Stimulated activated naive CD8-positive, alpha-beta T cell treated with anti-CD3 and anti-CD28 coated beads, Interleukin-15, Interleukin-2, amounts not matched to agents 100 ng/mL and 50 ng/mL, for 24 hours (primary cell): ENCODE measurements around the gene ARHGAP15.
A peak's percentile ranks its signal among the peaks of the same experiment; 100 is the strongest.

Experiments
- H3K27ac Mint-ChIP-seq: one replicate; pipeline ENCODE4 v1.8.0; 2021; ENCODE audit warnings: mild to moderate bottlenecking, mixed read lengths
- H3K27me3 Mint-ChIP-seq: one replicate; pipeline ENCODE4 v1.8.0; 2021; ENCODE audit warnings: mixed read lengths
- H3K36me3 Mint-ChIP-seq: one replicate; pipeline ENCODE4 v1.8.0; 2021; ENCODE audit warnings: low read depth, mixed read lengths
- H3K4me1 Mint-ChIP-seq: one replicate; pipeline ENCODE4 v1.8.0; 2021; ENCODE audit warnings: low read depth, mixed read lengths
- H3K4me3 Mint-ChIP-seq: one replicate; pipeline ENCODE4 v1.8.0; 2021; ENCODE audit warnings: mild to moderate bottlenecking, mixed read lengths
- H3K9me3 Mint-ChIP-seq: one replicate; pipeline ENCODE4 v1.8.0; 2021; ENCODE audit warnings: mixed read lengths

Gene ARHGAP15

DNA sequence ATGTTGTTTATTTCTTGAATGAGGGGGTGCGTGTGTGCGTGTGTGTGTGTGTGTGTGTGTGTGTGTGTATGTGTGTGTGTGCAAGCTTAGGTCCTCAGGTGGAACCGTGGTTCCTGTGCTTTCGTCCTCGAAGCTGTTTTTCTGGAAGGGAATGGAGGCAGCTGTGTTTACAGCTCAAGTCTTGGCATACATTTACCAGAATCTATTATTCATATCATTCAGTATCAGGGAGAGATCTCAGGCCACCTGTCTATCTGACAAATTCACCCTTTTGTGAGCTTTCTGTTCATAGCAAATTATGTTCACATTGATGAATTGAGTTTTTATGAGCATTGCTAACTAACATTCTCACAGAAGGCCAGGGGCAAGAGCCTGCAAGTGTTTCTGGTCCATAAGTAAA, 550.4 kb downstream of the ARHGAP15 start:
- peaks cover 10% of the 10 kb centered on the region for H3K4me1 Mint-ChIP-seq
- H3K4me3 Mint-ChIP-seq, result no peak overlapping the region
- peaks cover 4% of the 10 kb centered on the region for H3K9me3 Mint-ChIP-seq
- peaks cover 13% of the 10 kb centered on the region for H3K36me3 Mint-ChIP-seq
- no peak overlapping the region for H3K27ac Mint-ChIP-seq
- H3K27me3 Mint-ChIP-seq, result no peaks in the 10 kb centered on the region

DNA sequence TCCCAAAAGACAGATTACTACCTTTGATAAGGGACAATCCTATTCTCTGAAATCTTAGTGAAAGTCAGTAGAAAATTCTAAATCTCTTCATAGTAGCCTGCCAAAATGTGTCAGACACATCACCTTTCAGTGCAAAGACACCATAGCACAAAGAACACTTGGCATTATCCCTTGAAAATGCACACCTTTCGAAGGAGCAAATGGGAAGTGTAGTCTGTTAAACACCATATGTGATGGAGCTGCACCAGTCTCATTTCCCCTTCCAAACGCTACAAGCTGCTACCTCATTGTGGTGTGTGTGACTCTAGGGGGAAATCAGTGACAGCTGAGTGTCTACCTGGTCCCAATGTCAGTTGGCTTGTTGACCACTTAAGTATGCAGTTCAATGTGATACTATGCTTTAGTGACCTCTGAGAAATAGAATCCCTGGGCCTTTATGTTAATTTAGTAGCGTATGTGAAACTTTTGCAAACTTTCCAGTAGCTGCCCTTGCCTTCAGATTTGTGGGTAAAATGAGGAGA, 551.7 kb downstream of the ARHGAP15 start:
- no peaks in the 10 kb centered on the region for H3K27me3 Mint-ChIP-seq
- no peak overlapping the region for H3K4me3 Mint-ChIP-seq
- peaks cover 3% of the 10 kb centered on the region for H3K4me1 Mint-ChIP-seq
- peaks cover 6% of the 10 kb centered on the region for H3K36me3 Mint-ChIP-seq
- no peaks in the 10 kb centered on the region for H3K9me3 Mint-ChIP-seq
- H3K27ac Mint-ChIP-seq, result no peak overlapping the region

DNA sequence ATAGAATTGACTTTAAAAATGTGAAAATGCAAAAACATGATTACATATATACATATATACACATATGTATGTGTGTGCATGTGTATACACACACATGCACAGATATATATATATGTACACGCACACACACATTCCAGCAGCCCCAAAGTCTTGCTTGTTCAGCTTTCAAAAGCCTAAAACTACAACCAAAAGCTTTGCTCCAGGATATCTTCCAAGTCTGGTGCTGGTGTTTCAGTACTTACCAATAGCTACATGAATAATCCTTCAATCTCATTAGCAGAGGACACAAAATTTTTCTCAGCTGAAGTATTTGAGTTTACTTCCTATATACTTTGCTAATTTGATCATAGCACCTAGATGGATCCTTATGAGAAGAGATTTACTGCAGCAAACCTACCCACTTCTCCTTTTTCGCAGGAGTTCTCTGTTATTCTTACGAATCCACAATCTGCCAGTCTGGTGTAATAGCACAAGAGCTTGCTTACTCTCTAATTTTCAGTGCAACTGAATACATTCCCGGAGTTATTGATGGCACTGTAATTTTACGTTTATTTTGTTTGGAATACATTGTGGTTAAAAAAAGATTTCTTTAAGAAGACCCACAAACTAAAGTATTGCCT, 553.3 kb downstream of the ARHGAP15 start:
- Mint-ChIP-seq H3K4me3 (no peak overlapping the region), H3K27ac (no peak overlapping the region), H3K27me3 (no peaks in the 10 kb centered on the region), H3K36me3 (peaks cover 3% of the 10 kb centered on the region), H3K9me3 (no peaks in the 10 kb centered on the region), H3K4me1 (peaks cover 12% of the 10 kb centered on the region)

DNA sequence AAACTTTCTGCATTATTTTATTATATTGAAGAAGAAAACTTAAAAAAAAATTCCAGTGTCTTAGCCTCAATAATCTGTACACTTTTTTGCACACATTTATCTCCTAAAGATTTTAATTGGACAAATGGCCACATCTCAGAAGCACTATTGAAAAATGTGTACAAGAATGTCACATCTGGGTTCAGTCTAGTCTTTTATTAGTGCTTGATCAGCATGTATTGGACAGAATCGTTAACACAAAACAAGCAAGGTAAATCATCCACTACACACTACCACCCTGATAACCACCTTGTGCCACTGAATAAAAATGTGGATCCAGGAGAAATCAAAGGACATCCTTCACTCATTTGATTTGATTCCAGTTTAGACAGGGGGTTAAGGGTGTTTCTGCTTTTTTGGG, 554.8 kb downstream of the ARHGAP15 start:
- H3K9me3 Mint-ChIP-seq, result no peaks in the 10 kb centered on the region
- H3K27ac Mint-ChIP-seq, result no peak overlapping the region
- no peaks in the 10 kb centered on the region for H3K27me3 Mint-ChIP-seq
- H3K36me3 Mint-ChIP-seq, result peaks cover 4% of the 10 kb centered on the region
- no peak overlapping the region for H3K4me3 Mint-ChIP-seq
- H3K4me1 Mint-ChIP-seq, result peaks cover 22% of the 10 kb centered on the region

DNA sequence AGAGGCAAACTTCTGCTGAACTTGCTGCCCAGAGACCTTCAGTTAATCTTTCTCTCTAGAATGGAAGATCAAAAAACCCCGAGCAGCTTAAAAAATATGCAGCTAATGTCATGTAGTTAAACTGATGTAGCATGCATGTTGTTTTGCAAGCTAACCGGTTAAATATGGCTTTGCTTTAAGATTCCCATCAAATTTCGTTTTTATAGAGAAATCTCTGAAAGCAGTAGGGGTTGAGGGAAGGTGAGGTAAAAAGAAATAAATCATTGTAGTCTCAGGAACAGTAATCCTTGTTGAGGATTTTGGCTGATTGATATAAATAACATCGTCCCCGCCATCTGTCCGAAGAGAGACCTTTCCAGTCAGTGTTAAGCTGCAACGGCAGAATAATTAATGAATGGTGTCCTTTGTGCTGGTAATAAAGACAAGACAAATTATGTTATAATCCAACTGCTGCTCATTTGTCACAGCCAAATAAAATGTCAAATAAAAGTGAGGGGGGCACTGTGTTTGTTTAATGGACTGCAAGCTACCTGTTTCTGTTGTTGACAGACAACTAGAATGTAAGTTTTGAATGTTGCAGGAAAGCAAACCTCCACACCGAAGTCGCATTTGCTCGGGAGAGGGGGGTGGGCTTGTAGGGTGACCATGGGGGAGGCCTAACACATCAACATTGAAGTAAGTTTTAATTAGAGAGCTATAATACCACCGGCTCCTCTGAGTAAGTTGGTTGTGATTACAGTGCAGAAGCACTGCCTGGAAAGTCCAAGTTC, 555.5 kb downstream of the ARHGAP15 start:
- peaks cover 9% of the 10 kb centered on the region for H3K36me3 Mint-ChIP-seq
- no peaks in the 10 kb centered on the region for H3K27me3 Mint-ChIP-seq
- H3K27ac Mint-ChIP-seq, result no peak overlapping the region
- no peaks in the 10 kb centered on the region for H3K9me3 Mint-ChIP-seq
- H3K4me1 Mint-ChIP-seq, result peaks cover 30% of the 10 kb centered on the region
- H3K4me3 Mint-ChIP-seq, result no peak overlapping the region

DNA sequence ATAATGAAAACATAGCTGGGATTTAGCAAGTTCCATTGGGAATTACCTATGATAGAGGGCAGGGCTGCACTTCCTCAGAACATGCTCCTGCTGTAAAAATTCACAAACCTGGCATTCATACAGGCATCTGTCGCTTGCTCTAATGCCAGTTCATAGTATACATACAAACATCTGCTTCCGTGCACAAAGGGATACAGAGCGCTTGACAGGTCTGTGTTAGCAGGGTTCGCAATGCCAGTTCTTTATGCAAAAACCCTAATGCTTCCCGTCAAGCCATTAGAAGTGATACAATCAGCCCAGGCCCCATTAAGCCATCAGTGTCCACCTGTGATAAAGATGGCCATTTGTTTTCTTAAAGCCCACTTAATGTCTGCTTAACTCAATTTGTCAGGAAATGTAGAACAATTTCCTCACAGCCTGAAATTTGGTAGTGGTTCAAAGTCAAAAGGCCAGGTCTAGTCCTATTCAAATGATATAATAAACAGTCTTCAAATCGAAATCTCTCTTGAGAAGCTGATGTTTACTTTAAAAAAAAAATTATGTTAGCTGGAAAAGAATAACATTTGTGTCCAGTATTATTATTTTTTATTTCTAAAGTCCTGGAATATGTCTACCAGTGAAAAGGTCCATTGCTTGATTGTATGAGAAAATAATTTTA, 556.3 kb downstream of the ARHGAP15 start:
- H3K4me3 Mint-ChIP-seq, result no peak overlapping the region
- peaks cover 12% of the 10 kb centered on the region for H3K36me3 Mint-ChIP-seq
- H3K27ac Mint-ChIP-seq, result no peak overlapping the region
- H3K27me3 Mint-ChIP-seq, result no peaks in the 10 kb centered on the region
- H3K4me1 Mint-ChIP-seq, result peaks cover 31% of the 10 kb centered on the region
- no peaks in the 10 kb centered on the region for H3K9me3 Mint-ChIP-seq

DNA sequence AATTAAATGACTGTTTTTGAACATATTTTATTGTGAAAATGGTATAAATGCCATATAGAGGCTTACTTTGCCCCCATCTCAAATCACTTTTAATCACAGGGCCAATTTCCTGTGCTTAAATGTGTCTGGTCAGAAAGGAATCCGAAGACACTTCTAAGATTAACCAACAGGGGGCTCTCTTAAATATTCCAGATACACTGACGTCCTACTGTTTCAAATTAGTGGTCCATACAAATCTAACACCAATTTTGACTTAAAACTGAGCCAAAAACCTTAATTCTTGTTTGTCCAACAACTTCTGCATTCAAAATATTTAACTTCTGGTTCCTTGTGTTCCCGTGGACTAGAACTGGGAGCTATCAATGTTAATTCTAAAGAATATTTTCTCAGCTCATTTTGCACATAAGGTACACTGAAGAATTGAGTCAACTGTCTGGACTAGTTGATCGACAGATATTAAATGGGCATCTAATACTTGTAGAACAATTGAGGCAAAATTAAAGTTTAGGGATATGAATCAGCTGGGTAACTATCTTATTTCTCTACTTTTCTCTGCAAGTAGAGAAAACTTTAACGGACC, 557.5 kb downstream of the ARHGAP15 start:
- no peak overlapping the region for H3K4me3 Mint-ChIP-seq
- no peak overlapping the region for H3K27ac Mint-ChIP-seq

DNA sequence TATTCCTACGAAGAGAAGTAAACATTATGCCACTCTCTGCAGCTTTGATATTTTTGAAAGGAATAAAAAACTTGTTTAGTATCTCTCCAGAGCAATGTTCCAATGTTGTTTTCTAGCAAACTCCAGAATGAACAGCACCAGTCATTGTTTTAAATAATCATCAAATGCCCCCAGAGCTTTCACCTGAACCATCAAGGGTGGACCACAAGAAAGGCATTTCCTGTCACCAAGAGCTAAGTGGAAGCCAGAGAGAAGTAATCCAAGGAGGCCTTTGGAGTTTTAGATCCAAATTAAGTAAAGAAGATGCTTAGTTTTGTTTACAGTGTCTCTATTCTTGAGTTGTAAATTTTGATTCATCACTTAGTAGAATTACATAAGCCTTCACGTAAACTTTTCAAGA, 559.0 kb downstream of the ARHGAP15 start:
- H3K27me3 Mint-ChIP-seq, result no peaks in the 10 kb centered on the region
- no peak overlapping the region for H3K4me3 Mint-ChIP-seq
- H3K27ac Mint-ChIP-seq, result no peak overlapping the region

More for the DNA sequence above, 557.5 kb downstream of the ARHGAP15 start:
- Mint-ChIP-seq H3K27me3 (no peaks in the 10 kb centered on the region), H3K4me1 (peaks cover 42% of the 10 kb centered on the region), H3K9me3 (no peaks in the 10 kb centered on the region), H3K36me3 (peaks cover 15% of the 10 kb centered on the region)

DNA sequence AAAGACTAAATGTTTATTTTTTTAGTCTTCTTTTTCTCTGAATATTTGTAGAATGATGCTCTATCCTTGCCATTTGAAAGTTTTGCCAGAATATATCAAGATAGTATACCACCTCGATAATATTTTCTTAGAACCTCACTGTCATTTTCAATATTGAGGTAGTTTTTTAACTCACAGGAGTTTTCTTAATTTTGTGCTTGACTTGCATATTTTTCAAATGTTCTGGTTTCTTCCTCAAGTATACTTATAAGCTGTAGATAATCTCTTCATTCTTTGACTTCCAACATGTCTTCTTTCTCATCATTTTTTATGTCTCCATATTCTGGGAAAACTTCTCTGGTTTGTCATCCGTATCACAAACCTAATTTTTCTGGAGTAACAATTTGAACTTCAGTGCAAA, 559.6 kb downstream of the ARHGAP15 start:
- Mint-ChIP-seq H3K27ac (peak overlapping the region; percentile 41), H3K4me1 (peaks cover 40% of the 10 kb centered on the region), H3K9me3 (no peaks in the 10 kb centered on the region), H3K36me3 (peaks cover 30% of the 10 kb centered on the region), H3K4me3 (no peak overlapping the region), H3K27me3 (no peaks in the 10 kb centered on the region)

More for the DNA sequence above, 559.0 kb downstream of the ARHGAP15 start:
- H3K36me3 Mint-ChIP-seq, result peaks cover 30% of the 10 kb centered on the region
- H3K9me3 Mint-ChIP-seq, result no peaks in the 10 kb centered on the region
- H3K4me1 Mint-ChIP-seq, result peaks cover 40% of the 10 kb centered on the region

DNA sequence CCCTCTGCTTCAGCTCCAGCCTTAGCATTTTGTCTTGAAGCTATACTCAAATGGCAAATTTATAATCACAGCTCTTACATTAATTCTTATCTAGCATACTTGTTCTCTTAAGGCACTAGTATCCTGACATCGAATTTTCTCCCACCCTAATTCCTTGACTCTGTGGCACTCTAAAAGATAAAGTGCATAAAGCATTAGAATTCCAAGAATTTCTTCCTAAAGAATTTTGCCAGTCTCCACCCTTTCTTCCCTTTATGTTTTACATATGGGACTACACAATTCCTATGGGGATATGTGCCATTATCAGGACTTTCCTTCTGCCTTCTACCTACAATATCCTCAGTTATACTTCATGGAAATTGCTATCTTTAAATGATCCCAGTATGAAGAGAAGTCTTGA, 560.3 kb downstream of the ARHGAP15 start:
- H3K27ac Mint-ChIP-seq, result peak overlapping the region; percentile 58
- no peak overlapping the region for H3K4me3 Mint-ChIP-seq
- H3K27me3 Mint-ChIP-seq, result no peaks in the 10 kb centered on the region
- peaks cover 46% of the 10 kb centered on the region for H3K4me1 Mint-ChIP-seq
- no peaks in the 10 kb centered on the region for H3K9me3 Mint-ChIP-seq
- peaks cover 30% of the 10 kb centered on the region for H3K36me3 Mint-ChIP-seq

DNA sequence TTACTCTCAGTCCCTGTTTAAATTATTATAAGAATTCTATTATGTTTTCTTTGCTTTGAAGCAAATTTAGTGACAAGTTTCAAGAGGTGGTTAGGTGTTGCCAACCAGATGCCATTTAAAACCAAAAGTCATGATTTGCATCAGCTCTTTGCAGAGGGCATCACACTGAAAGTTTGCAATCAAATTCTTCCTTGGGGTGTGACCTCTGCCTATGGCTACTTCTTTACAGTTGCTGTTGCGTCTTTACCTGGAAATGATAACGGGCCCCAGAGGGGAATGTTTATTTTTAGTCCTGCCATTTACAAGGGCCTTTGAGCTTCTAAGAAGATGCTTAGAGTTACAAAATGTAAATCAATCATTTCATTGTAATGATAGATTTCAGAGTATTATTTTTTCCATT, 561.0 kb downstream of the ARHGAP15 start:
- H3K4me3 Mint-ChIP-seq, result no peak overlapping the region
- H3K9me3 Mint-ChIP-seq, result no peaks in the 10 kb centered on the region
- no peaks in the 10 kb centered on the region for H3K27me3 Mint-ChIP-seq
- peak overlapping the region; percentile 58 for H3K27ac Mint-ChIP-seq
- H3K4me1 Mint-ChIP-seq, result peaks cover 46% of the 10 kb centered on the region
- H3K36me3 Mint-ChIP-seq, result peaks cover 30% of the 10 kb centered on the region

DNA sequence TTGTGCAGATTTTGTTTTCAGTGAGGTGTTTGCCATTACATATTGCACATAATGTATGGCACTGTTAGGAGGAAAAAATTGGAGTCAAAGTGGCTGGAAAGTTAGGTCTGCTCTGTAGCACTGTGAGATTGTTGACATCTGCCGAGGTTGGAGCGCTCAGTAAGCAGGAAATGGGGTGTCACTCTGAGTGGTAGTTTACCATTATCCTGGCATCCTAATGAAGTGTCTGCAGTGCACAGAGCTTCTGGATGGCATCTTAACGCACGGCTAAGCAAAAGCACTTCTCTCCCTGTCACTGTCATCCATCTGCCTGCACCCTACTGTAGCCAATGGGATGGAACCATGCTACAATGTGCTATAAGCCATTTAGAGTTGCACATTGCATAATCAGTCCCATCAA, 561.9 kb downstream of the ARHGAP15 start:
- H3K27ac Mint-ChIP-seq, result no peak overlapping the region
- no peak overlapping the region for H3K4me3 Mint-ChIP-seq
- no peaks in the 10 kb centered on the region for H3K27me3 Mint-ChIP-seq
- no peaks in the 10 kb centered on the region for H3K9me3 Mint-ChIP-seq
- peaks cover 51% of the 10 kb centered on the region for H3K4me1 Mint-ChIP-seq
- H3K36me3 Mint-ChIP-seq, result peaks cover 33% of the 10 kb centered on the region

DNA sequence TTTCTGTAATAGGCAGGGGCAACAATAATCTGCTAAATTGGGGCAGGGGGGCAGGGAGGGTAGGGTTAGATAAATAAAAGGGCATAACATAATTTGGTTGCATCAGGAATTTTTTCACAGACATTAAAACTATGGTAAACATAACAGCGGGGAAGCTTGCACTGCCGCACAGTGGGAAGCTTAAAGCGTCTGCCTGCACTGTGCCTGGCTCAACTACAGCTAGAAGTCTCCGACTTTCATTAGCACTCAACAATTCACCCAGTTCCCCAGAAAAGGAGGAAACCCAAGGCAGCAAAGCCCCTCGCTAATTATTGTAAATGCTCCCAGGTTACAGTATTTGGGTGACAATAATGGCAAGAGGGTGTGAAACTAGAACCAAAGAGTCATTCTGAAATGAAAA, 562.9 kb downstream of the ARHGAP15 start:
- Mint-ChIP-seq H3K36me3 (peaks cover 33% of the 10 kb centered on the region), H3K27ac (no peak overlapping the region), H3K9me3 (no peaks in the 10 kb centered on the region), H3K4me3 (no peak overlapping the region), H3K27me3 (no peaks in the 10 kb centered on the region), H3K4me1 (peaks cover 42% of the 10 kb centered on the region)

DNA sequence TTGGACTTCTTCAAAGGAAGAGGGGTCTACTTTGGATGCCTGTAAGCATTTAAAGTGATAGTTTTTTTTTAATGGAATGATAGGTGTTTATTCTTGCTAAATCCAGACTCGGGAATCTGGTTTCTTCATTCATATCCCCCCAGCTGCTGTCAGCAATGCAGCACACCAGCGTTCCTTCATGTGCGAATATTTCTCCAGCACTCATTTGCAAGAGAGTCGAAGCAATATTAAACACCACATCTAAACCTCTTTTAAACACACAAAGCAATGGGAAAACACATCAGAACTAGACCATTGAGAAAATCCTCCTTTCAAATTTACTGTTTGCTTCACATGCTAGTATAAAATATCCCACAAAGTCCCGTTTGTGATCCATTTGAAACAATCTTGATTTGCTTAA, 563.7 kb downstream of the ARHGAP15 start:
- Mint-ChIP-seq H3K4me3 (no peak overlapping the region), H3K9me3 (no peaks in the 10 kb centered on the region), H3K27ac (no peak overlapping the region), H3K36me3 (peaks cover 33% of the 10 kb centered on the region), H3K4me1 (peaks cover 47% of the 10 kb centered on the region), H3K27me3 (no peaks in the 10 kb centered on the region)

DNA sequence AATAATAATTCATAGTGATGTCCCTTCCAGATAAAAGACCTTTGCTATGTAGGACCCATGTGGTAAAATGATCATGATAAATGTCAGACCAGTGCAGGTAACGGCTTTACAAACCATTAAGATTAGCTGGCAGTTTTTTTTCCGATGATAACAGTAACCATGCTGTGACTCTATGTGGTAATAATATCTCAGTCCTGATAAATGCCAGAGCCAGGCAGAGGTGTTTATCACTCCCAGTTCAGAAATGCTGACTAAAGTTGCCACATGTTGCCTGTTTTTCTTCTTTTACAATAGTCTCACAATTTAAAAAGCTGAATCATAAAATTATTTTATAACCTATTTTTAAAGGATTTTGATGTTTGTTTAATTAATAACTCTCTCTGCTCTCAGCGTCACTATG, 565.1 kb downstream of the ARHGAP15 start:
- H3K4me3 Mint-ChIP-seq, result no peak overlapping the region
- H3K27me3 Mint-ChIP-seq, result no peaks in the 10 kb centered on the region
- no peak overlapping the region for H3K27ac Mint-ChIP-seq
- peaks cover 28% of the 10 kb centered on the region for H3K36me3 Mint-ChIP-seq
- H3K9me3 Mint-ChIP-seq, result no peaks in the 10 kb centered on the region
- H3K4me1 Mint-ChIP-seq, result peaks cover 47% of the 10 kb centered on the region
